T-helper 9 cell (primary cell): Measurements from ENCODE around the gene NPTXR.

Experiments
- DNase-seq: peaks from one replicate; pipeline ENCODE4 v3.0.0-alpha.2; 2020

NPTXR gene

DNA sequence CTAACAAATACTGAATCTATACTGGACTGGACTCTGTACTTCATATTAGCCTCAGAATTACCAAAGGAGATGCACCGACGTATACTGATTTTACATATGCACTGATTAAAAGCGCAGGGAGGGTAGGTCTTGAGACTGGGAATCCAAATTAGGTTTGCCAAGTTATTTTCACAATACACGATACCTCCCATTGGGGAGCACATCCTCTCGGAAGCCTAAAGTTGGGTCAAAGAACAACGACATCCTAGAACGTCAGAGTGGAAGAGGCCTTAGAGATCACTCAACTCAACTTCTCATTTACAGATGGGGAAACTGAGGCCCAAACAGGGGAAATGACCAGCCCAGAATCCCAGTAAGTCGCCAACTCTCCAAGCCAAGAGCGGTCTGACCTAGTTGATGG is 50.5 kb downstream of the NPTXR start:
- no peak for DNase-seq

DNA sequence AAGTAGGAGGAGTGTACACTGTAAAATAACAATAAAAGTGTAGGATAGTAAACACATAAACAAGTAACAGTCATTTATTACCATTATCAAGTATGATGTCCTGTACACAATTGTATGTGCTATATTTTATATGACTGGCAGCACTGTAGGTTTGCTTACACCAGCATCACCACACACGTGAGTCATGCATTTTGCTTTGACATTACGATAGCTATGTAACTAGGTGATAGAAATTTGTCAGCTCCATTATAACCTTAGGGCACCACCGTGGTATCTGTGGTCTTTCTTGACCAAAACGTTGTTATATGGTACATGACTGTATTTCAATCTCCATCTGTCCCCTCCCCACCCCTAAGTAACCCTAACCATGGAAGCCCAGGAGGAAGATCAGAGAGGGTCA is 51.0 kb downstream of the NPTXR start:
- DNase-seq: no peak

DNA sequence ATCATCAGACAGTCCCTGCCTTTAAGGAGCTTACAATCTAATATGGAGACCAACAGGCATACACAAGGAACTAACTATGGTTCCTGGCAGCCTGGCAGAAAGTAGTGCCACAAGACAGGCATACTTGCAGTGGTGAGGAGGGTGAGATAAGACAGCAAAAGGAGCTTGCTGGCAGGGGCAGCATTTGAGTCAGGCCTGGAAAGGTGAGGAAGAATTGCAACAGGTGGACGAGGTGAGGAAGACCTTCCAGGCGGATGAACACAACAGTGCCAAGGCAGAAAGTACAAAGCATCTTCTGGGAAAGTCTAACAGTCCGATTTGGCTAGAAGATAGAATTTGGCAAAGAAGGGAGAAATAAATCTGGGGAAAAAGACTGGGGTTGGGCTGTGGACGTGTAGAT is 54.2 kb downstream of the NPTXR start:
- DNase-seq: no peak

DNA sequence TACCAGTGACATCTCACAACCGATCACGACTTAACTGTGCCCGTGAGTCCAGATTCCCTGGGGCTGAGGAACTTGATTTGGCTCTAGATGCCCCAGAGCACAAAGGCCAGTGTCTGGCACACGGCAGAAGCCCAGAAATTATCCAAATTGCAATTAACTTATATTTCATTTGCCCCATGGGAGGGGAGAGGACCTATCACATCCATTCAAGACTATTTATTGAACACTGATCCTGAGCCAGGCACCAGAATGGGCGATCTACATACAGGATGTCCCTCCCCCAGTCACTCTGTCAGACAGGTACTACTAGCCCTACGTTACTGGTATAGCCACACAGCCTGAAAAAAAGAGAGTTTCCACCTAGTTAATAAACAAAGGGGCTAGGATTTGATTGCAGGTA is 55.0 kb downstream of the NPTXR start:
- no peak for DNase-seq

DNA sequence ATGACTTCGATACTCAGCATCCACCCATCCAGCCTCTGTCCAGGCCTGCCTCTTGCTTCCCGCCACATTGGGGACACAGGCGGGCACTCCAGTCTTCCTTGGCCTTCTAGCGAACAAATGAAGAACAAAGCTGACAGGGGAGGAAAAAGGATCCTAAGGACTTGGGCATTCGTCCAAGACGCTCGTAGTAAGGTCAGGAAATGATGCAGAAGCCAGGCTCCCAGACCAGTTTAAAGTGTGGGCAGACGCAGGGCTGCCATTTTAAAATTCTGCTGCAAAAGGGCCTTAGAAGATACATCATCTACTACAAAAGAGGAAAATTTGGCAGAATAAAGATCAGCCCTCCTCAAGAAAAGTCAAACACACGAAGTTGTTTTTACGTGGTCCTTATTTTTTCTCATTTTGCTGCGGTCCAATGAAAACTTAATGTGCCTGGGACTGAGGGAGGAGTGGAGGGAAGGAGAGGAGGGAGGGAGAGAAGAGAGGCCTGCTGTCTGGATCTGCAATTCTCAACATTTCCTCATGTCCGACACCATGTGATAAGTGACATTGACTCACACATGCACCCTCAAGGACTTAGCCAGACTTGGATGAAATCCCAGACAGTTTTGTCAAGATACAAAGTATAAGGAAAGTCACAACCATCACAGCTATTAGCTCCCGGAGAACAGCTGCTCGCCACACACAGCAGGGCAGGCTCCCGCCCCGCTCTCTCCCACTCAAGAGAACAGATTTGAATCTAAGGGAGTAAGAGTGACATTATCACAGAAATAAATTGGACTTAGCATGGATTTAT is 55.6 kb downstream of the NPTXR start:
- no peak for DNase-seq

DNA sequence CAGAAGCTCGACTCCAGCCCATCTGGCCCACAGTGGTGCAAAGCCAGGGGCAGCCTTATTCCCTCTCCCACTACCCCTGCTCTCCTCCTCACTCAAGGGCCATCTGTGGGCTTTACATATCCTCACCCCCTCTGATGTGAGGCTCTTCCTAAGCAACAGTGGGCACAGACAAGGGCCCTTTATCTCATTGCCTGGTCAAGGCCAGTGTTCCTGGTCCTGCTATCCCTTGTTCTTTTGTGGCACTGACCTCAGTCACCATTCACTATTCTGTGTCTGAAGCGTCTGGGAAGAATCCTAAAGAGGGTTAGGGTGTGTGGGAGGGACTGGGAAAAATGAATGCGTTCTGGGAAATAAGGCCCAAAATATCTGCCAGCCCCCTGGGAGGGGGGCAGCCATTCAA is 57.2 kb downstream of the NPTXR start:
- no peak for DNase-seq

DNA sequence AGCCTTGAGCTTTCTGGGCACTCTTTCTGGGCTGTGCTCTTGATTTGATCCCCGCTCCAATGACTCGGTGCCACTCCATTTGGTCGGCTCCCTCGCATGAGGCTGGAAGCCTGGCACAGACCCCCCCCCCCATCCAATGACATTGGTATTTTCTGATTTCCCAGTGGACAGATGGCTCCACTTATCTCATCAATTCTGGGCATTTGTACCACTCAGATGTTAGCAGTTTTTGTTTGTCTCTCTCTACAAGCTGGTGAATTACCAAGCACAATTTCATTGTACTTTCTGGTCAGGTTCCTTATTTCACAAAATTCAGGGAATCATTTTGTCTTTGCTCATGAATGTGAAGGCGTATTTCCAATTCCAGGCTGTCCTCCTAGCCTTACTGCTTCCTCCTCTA is 59.0 kb downstream of the NPTXR start:
- no peak for DNase-seq

DNA sequence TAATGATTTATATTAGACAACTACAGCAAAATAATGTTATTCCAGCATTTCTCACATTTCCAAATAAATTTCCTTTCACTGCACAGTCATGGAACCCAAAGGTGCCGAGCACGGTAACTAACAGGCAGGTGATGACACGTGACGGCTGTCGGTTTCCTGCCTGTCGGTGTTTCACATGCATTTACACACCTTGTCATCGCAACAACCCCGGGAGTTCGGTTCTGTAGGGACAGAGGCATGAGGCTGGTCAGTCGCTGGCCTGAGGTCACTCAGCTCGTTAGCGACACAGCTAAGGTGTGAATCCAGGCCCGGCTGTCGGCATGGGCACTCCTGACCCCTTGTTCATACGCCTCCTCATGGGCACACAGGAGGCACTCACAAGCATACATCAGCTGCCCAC is 59.8 kb downstream of the NPTXR start:
- DNase-seq: no peak

DNA sequence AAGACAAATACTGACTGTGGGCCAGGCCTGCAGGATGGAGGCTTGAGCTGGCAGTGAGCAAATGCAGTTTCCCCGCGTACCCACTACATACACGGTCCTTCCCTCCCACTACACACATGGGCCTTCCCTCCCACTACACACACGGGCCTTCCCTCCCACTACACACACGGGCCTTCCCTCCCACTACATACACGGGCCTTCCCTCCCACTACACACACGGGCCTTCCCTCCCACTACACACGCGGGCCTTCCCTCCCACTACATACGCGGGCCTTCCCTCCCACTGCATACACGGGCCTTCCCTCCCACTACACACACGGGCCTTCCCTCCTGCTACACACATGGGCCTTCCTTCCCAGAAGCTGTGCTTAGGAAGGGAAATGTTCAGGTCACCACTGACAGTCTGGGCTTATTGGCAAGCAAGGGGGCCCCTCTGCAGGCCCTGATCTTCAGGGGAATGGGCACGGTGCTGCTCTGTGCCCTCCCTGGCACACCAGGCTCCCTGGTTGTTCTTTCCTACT is 60.7 kb downstream of the NPTXR start:
- DNase-seq: no peak

DNA sequence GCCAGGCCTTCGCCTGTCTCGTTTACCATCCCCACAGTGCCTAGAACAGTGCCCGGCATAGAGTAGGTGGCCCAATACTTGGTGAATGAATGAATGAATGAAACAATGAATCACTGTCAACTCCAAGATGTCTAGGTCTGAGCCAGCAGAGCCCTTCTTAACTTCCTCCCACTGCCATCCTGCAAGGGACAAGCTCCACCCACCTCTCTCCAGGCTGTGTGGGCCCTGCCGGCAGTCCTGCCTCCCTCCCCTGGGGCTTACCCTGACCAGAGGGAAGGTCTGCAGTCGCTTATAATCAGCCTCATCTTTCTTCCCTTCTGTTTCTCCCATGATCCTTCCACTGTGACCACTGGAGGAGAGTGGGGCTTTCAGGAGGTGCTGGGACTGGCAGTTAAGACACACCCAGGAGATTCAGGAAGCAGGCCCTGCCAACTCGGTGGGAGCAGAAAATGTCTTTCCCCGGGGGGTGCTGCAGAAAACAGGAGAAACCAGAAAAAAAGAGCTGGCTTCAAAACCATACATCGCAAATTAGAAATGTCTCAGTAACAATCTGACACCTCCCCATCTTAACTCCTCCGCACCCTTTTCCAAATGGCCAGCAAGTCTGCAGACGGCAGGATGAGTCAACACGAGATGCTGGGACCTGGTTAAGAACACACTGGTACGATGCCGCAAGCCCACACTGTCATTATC is 61.3 kb downstream of the NPTXR start:
- no peak for DNase-seq

DNA sequence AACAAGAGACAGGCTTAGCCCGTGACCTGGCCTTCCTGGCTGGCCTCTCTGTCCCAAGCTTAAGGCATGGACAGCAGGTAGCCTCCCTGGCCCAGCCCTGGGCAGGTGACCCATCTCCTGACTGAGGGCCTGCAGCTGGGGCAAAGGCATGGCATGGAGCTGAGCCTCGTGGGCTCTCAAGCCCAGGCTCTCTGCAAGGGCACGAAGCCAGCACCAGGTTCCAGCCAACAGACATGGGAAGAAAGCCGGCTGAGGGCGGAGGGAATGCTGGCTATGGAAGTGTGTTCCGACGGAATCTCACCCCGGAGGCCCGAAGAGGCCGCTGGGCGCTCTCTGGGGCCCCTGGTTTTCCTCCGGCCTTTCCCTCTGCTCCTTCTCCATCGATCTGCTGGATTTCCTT is 62.8 kb downstream of the NPTXR start:
- DNase-seq: no peak

DNA sequence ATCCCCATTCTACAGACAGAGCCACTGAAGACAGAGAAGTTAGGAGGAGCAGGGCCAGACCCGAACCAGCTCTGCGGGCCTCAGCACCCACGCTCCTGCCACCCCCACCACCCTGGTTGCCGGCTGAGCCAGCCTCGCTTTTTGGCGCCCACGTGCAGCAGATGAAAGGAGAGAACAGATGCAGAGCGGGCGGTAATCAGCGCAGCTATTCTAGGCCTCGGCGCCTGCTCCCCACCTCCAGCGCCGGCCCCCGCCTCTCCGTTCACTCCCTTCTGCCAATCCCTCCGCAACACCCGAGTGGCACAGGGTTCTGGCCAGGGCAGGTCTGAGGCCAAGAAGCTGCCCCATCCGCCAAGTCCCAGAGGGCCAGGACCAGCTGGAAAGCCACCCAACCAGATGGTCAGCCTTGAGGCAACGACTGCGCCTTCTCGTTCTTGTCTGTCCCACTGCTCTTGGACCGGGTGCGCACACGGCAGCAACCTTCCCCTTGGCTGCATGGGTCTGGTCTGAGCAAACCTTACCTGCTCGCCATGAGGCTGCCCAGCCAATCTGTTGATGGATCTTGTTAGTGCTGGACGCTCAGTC is 66.6 kb downstream of the NPTXR start:
- no peak for DNase-seq

DNA sequence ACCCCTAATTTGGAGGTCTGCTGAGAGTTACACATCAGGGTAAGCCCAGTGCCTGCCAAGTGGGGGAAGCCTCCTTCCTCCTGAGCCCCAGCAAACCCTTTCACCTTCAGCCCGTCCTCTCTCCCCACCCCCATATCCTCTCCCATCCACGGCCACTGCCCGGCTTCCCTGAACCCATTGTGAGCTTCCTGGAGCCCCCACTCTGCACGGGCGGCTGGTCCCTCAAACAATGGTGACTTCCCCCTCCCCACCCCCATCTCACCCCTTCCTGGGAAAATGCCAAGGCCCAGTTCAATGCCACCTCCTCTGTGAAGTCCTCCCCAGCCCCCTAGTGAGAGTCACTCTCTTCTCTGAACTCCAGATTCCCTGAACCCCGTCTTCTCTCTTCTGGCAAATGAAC is 67.7 kb downstream of the NPTXR start:
- DNase-seq: no peak

DNA sequence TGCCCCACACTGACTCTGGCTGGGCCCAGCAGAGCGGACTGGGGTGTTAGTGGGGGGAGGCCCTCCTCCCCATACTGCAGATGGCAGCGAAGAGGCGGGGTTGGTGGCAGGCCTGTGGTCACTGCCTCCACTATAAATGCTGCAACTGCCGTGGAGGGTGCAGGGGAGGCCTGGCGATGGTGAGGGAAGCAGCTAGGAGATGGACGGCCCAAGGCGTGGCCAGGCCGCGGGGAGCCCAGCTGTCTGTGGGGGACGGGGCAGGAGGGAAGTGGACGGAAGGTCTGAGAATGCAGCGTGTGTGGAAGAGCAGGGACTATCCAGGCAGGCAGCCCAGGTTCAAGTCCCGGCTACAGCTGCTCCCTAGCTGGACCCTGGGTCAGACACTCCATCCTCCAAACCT is 68.2 kb downstream of the NPTXR start:
- no peak for DNase-seq

DNA sequence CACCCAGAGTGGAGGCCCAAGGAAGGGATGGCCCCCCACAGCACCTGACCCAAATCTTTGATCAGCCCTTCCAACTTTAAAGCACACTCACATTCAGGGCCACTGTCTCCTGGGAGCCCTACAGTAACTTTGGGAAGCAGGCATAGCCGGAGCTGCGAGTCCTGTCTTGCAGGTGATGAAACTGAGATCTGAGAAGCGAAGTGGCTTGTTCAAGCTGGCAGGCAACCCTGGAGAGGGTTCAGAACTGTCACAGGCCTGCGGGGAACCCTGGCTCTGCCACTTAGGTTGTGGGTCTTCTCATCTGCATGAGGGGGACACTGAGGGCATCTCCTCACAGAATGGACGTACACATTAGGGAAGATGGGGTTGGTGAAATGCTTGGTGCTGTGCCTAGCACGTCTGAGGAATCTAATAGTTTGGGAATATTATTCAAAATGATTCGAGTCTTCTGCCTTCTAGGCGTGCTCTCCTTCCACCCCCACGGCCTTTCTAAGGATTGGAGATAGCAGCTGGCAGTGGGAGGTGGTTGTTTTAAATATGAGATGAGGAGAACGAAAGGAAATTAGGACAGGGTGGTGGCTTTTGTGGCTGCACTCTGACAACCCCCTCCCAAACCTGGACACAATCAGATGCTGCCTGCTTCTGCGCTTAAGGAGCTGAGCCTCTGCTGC is 69.2 kb downstream of the NPTXR start:
- no peak for DNase-seq

DNA sequence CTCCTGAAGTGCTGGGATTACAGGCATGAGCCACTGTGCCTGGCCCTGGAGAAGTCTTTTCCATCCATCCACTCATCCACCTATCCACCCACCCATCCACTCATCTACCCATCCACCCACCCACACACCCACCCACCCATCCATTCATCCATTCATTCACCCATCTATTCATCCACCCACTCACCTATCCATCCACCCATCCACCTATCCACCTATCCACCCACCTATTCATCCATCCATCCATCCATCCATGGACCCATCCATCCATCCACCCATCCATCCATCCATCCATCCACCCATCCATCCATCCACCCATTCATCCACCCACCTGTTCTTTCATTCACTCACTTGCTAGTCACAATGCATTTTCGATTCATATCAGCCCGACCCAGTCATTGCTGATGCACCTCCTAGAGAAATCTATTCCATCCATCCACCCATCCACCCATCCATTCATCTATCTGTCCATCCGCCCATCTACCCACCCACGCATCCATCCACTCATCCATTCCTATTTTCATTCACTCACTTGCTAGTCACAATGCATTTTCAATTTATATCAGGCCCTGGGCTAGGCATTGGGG is 70.4 kb downstream of the NPTXR start:
- no peak for DNase-seq

DNA sequence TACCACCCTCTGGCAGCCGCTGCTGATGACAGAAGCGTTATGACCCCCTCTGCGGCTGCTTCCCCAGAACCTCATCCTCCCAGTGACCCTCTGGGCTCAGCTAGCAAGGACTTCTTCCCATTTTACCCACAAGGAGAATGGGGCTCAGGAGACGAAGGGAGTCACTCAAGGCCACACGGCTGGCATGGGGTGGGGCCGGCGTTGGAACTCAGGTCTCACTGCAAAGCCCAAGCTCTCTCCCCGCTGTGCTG is 71.3 kb downstream of the NPTXR start:
- no peak for DNase-seq

DNA sequence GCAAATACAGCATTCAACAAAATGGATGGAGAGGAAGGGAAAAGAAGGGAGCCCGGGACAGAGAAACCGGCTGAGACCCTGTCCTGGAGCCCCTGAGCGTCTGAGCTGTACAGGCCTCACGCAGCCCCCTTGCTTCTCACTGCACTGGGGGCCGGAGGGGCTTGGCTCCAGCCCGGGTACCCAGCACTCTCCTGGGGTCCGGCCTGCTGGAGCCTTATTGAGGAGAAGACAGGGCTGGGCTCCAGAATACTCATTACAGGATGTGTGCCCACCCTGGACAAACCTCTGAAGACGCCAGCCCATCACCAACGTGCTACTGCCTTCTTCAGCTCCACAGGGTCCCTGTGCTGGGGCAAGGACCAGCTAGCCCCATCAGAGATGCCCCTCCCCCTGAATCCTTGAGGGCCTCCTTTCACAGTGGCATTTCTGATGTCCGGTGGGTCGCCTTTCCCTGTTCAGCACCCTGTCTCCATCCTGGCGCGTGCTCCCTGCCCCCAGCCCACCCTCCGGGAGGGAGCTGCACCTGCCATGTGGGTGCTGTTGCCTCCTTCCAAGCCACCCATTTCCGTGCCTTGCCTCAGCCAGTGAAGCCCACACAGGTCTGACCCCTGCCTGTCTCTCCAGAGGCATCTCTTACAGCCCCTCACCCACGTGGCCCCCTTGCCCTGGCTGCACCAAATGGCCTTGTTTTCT is 73.4 kb downstream of the NPTXR start:
- no peak for DNase-seq
